ENCODE data around the gene KIF23. TPM values are rescaled to one million over a fixed set of nuclear protein-coding genes. Genes with fewer than 3 reads are reported as not detected.
A peak's percentile ranks its signal among the peaks of the same experiment; 100 is the strongest.

The KIF23 gene
- total RNA-seq, 2 experiments from 2014 or later: 54.0 to 61.6 TPM

GRCh38 chr15:69392352-69392751 lies 21.8 kb upstream of the KIF23 start:
- no peak overlapping the region for H2AFZ ChIP-seq (ENCODE audit: low read length)
- no peak for TF ChIP-seq EZH2phosphoT487 (IDR thresholded peaks at IDR 0.05; ENCODE audit: borderline replicate concordance, low read depth, low read length)
- TF ChIP-seq, protein P1, sequence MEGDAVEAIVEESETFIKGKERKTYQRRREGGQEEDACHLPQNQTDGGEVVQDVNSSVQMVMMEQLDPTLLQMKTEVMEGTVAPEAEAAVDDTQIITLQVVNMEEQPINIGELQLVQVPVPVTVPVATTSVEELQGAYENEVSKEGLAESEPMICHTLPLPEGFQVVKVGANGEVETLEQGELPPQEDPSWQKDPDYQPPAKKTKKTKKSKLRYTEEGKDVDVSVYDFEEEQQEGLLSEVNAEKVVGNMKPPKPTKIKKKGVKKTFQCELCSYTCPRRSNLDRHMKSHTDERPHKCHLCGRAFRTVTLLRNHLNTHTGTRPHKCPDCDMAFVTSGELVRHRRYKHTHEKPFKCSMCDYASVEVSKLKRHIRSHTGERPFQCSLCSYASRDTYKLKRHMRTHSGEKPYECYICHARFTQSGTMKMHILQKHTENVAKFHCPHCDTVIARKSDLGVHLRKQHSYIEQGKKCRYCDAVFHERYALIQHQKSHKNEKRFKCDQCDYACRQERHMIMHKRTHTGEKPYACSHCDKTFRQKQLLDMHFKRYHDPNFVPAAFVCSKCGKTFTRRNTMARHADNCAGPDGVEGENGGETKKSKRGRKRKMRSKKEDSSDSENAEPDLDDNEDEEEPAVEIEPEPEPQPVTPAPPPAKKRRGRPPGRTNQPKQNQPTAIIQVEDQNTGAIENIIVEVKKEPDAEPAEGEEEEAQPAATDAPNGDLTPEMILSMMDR (conservative IDR thresholded peaks at IDR 0.05; ENCODE audit: low read length): no peak
- no peak for DNase-seq (ENCODE audit: low spot score)
- H3K9me2 ChIP-seq (ENCODE audit: insufficient read depth, low read length): no peaks in the 10 kb centered on the region
- peaks cover 5% of the 10 kb centered on the region for H3K4me1 ChIP-seq (ENCODE audit: insufficient read depth, low read length, poor library complexity, severe bottlenecking)
- no peak overlapping the region for H3K27ac ChIP-seq (ENCODE audit: low read depth, low read length, poor library complexity, severe bottlenecking)
- no TSS peak for BruUV-seq (replicated peaks)
- no peaks in the 10 kb centered on the region for H3K79me2 ChIP-seq (ENCODE audit: insufficient read depth, low read depth, low read length)
- ChIA-PET POLR2A (interaction anchor here (0.6 kb wide), 1 partner anchor 371 kb away, joined by 5 read pairs; no protein-coding TSS in a partner anchor), CTCF (ENCODE audit: unreplicated experiment) (no interaction called here)
- H3K4me2 ChIP-seq (ENCODE audit: low read length): no peak overlapping the region
- H3K4me3 ChIP-seq (ENCODE audit: low read depth, low read length, poor library complexity, severe bottlenecking): no peak overlapping the region
- no peaks in the 10 kb centered on the region for H3K9me3 ChIP-seq (ENCODE audit: low read length)
- H3K36me3 ChIP-seq (ENCODE audit: insufficient read depth, low read length): no peaks in the 10 kb centered on the region
- no peaks in the 10 kb centered on the region for H4K20me1 ChIP-seq (ENCODE audit: insufficient read depth, low read length)
- intact Hi-C loops (cut with micrococcal nuclease; ENCODE audit: unreplicated experiment): no loop called here

DNA sequence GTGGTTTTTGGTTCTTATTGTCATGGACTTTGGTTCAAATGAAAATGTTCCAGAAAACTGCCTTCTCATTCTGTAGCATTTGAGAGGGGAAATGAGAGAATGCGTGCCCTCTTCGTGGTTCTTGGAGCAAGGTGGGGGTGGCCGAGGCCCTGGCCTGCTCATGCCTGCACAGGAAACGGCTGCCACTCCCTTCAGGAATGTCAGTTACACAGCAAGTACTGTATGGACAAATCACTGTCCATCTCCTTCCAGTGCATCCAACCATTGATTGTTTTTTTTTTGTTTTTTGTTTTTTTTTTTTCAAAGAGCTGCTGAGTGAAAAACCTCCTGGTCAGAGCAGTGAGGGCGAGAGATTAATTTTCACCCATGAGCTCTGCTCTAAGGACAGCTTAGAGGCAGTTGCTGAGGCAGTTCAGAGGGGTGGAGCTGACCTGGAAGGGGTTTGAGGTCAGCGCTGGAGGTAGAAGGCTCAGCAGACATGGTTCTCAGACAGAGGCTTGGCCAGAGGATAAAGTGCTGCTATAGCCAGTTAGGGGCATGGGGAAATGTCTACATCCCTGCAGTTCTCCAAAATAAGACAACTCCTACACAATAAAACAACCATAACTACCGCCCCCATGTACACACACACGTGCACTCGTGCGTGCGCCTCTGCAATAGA lies 20.2 kb upstream of the KIF23 start:
- Histone ChIP-seq H3K4me2 (ENCODE audit: low read length) (peak overlapping the region; percentile 38; the same call in 1 of the 2 replicates), H3K27ac (ENCODE audit: low read depth, low read length, poor library complexity, severe bottlenecking) (no peak overlapping the region), H3K9me2 (ENCODE audit: insufficient read depth, low read length) (no peaks in the 10 kb centered on the region), H2AFZ (ENCODE audit: low read length) (peak overlapping the region; percentile 75; the same call in 1 of the 2 replicates), H3K4me1 (ENCODE audit: insufficient read depth, low read length, poor library complexity, severe bottlenecking) (peaks cover 5% of the 10 kb centered on the region), H4K20me1 (ENCODE audit: insufficient read depth, low read length) (no peaks in the 10 kb centered on the region), H3K4me3 (ENCODE audit: low read depth, low read length, poor library complexity, severe bottlenecking) (no peak overlapping the region), H3K36me3 (ENCODE audit: insufficient read depth, low read length) (no peaks in the 10 kb centered on the region), H3K9me3 (ENCODE audit: low read length) (no peaks in the 10 kb centered on the region), H3K79me2 (ENCODE audit: insufficient read depth, low read depth, low read length) (no peaks in the 10 kb centered on the region)
- POLR2A ChIA-PET: interaction anchor here (0.7 kb wide), 1 partner anchor 13 kb away, joined by 3 read pairs; no protein-coding TSS in a partner anchor
- DNase-seq (ENCODE audit: low spot score): no peak
- TF ChIP-seq, protein P1 (conservative IDR thresholded peaks at IDR 0.05; ENCODE audit: low read length): no peak
- TF ChIP-seq EZH2phosphoT487 (IDR thresholded peaks at IDR 0.05; ENCODE audit: borderline replicate concordance, low read depth, low read length): no peak
- intact Hi-C loops (cut with micrococcal nuclease; ENCODE audit: unreplicated experiment): loop anchor here (1.0 kb wide), 1 partner anchor 335 kb away; no protein-coding TSS in a partner anchor
- CTCF ChIA-PET (ENCODE audit: unreplicated experiment): interaction anchor here (1.0 kb wide), 1 partner anchor 335 kb away, joined by 3 read pairs; no protein-coding TSS in a partner anchor
- no TSS peak for BruUV-seq (replicated peaks)
